HepG2 (cell line): Measurements from ENCODE around the gene CLRN2. TPM values are rescaled to one million over a fixed set of nuclear protein-coding genes. Genes with fewer than 3 reads are reported as not detected.
A peak's percentile ranks its signal among the peaks of the same experiment; 100 is the strongest.

Source experiments
- CBX1 ChIP-seq: IDR thresholded peaks from one replicate; pipeline ENCODE4 v1.6.1; 2016; ENCODE audit warnings: antibody characterized with exemption, low read depth
- CEBPB ChIP-seq: IDR thresholded peaks from 2 replicates; pipeline ENCODE4 v1.6.1; 2011; ENCODE audit warnings: low read depth, low read length, improper control_type of control experiment, borderline replicate concordance
- EED ChIP-seq: sonication (generic); formaldehyde crosslinking; IDR thresholded peaks from 2 replicates; pipeline ENCODE4 v1.5.0; 2020; ENCODE audit warnings: mild to moderate bottlenecking, missing genetic modification reagents
- GZF1 ChIP-seq: sonication (generic); formaldehyde crosslinking; IDR thresholded peaks from 2 replicates; pipeline ENCODE4 v1.5.1; 2020; ENCODE audit warnings: mild to moderate bottlenecking, missing genetic modification reagents
- HES4 ChIP-seq: sonication (generic); formaldehyde crosslinking; IDR thresholded peaks from 2 replicates; pipeline ENCODE4 v1.9.0; 2021; ENCODE audit warnings: mild to moderate bottlenecking, missing genetic modification reagents, borderline replicate concordance
- KLF16 ChIP-seq, 2 experiments: sonication (generic) in 1 of 2; formaldehyde crosslinking in 1 of 2; IDR thresholded peaks; 2 replicates each; pipeline versions ENCODE4 v1.6.1 to v1.8.0; 2016 to 2023; ENCODE audit warnings: missing genetic modification reagents in 2 of 2, missing compliant biosample characterization in 1 of 2
- MAFF ChIP-seq: IDR thresholded peaks from 2 replicates; pipeline ENCODE4 v1.6.1; 2011; ENCODE audit warnings: low read depth, low read length, improper control_type of control experiment
- MBD4 ChIP-seq: IDR thresholded peaks from 2 replicates; pipeline ENCODE4 v1.6.1; 2012; ENCODE audit warnings: low read length, inconsistent platforms, borderline replicate concordance
- PAX8 ChIP-seq: sonication (generic); formaldehyde crosslinking; IDR thresholded peaks from 2 replicates; pipeline ENCODE4 v1.8.0; 2022; ENCODE audit warnings: mild to moderate bottlenecking, missing genetic modification reagents, borderline replicate concordance
- POLR2A ChIP-seq, 2 experiments: IDR thresholded peaks; 2 replicates each; pipeline ENCODE4 v1.6.1; 2011; ENCODE audit warnings: low read depth in 2 of 2, low read length in 2 of 2, mild to moderate bottlenecking in 1 of 2, moderate library complexity in 1 of 2; ENCODE audit not compliant: insufficient read depth in 1 of 2
- RAD51 ChIP-seq: fragments of 450-650 bp; IDR thresholded peaks from 2 replicates; pipeline ENCODE4 v1.6.1; 2016; ENCODE audit warnings: borderline replicate concordance
- REXO4 ChIP-seq: sonication (generic); formaldehyde crosslinking; IDR thresholded peaks from 2 replicates; pipeline ENCODE4 v1.8.0; 2022; ENCODE audit warnings: missing genetic modification reagents, mild to moderate bottlenecking, borderline replicate concordance
- SMAD9 ChIP-seq: sonication (generic); formaldehyde crosslinking; IDR thresholded peaks from 2 replicates; pipeline ENCODE4 v1.5.1; 2020; ENCODE audit warnings: mild to moderate bottlenecking, missing genetic modification reagents
- SNRNP70 ChIP-seq: fragments of 200-400 bp; formaldehyde crosslinking; IDR thresholded peaks from 2 replicates; pipeline ENCODE4 v1.6.1; 2017; ENCODE audit warnings: mild to moderate bottlenecking, low read depth, low read length, moderate library complexity
- SP4 ChIP-seq: sonication (generic); formaldehyde crosslinking; IDR thresholded peaks from 2 replicates; pipeline ENCODE4 v1.8.1; 2023; ENCODE audit warnings: mild to moderate bottlenecking, missing genetic modification reagents
- TARDBP ChIP-seq: sonication (generic); formaldehyde crosslinking; IDR thresholded peaks from 2 replicates; pipeline ENCODE4 v1.8.0; 2022; ENCODE audit warnings: mild to moderate bottlenecking, missing genetic modification reagents
- U2AF1 ChIP-seq: fragments of 200-400 bp; formaldehyde crosslinking; optimal IDR thresholded peaks from 2 replicates; pipeline ENCODE3; 2017; ENCODE audit warnings: mild to moderate bottlenecking, low read depth, low read length
- ZBTB1 ChIP-seq: sonication (generic); formaldehyde crosslinking; IDR thresholded peaks from 2 replicates; pipeline ENCODE4 v1.4.0; 2020; ENCODE audit warnings: missing genetic modification reagents, borderline replicate concordance
- ZNF101 ChIP-seq: sonication (generic); formaldehyde crosslinking; IDR thresholded peaks from 2 replicates; pipeline ENCODE4 v1.4.0; 2020; ENCODE audit warnings: mild to moderate bottlenecking, low read depth, missing genetic modification reagents, borderline replicate concordance
- ZNF432 ChIP-seq: sonication (generic); formaldehyde crosslinking; IDR thresholded peaks from 2 replicates; pipeline ENCODE4 v1.5.0; 2020; ENCODE audit warnings: missing genetic modification reagents, mild to moderate bottlenecking, borderline replicate concordance
- ZNF547 ChIP-seq: sonication (generic); formaldehyde crosslinking; IDR thresholded peaks from 2 replicates; pipeline ENCODE4 v1.5.1; 2020; ENCODE audit warnings: mild to moderate bottlenecking, missing genetic modification reagents
- ZNF687 ChIP-seq: sonication (generic); formaldehyde crosslinking; IDR thresholded peaks from 2 replicates; pipeline ENCODE4 v1.5.1; 2020; ENCODE audit warnings: mild to moderate bottlenecking, missing genetic modification reagents, moderate library complexity
- ZNF749 ChIP-seq: sonication (generic); formaldehyde crosslinking; IDR thresholded peaks from 2 replicates; pipeline ENCODE4 v1.8.0; 2022; ENCODE audit warnings: mild to moderate bottlenecking, missing genetic modification reagents, moderate library complexity, borderline replicate concordance
- ZNF776 ChIP-seq: sonication (generic); formaldehyde crosslinking; IDR thresholded peaks from 2 replicates; pipeline ENCODE4 v1.4.0; 2020; ENCODE audit warnings: mild to moderate bottlenecking, missing genetic modification reagents
- polyA plus RNA-seq, 8 experiments: library from polyadenylated mRNA; depleted of rRNA in 3 of 8; stranded (reverse) in 7 of 8; unstranded in 1 of 8; fragments of >200 nt; fragmentation: Illumina TruSeq in 4 of 8; extraction: Trizol in 4 of 8; gene quantifications; 2 replicates each; pipeline versions ENCODE4 v1.2.1 to v1.2.3, GENCODE V29; 2011 to 2016; ENCODE audit warnings: low read depth in 4 of 8, missing spikeins in 1 of 8, mixed read lengths in 1 of 8; ENCODE audit not compliant: insufficient read depth in 1 of 8
- total RNA-seq, 5 experiments: library from RNA; depleted of rRNA; stranded (reverse); fragments of >200 nt; fragmentation: Illumina TruSeq; extraction: Trizol; gene quantifications; 2 replicates each; pipeline ENCODE4 v1.2.3, GENCODE V29; 2016; ENCODE audit warnings: low read depth in 1 of 5
- TF ChIP-seq, protein P1 (sequence below): sonication (generic); formaldehyde crosslinking; IDR thresholded peaks from 2 replicates; pipeline ENCODE4 v1.9.0; 2021; ENCODE audit warnings: missing genetic modification reagents, borderline replicate concordance
- TF ChIP-seq, protein P2 (sequence below): sonication (generic); formaldehyde crosslinking; IDR thresholded peaks from 2 replicates; pipeline ENCODE4 v1.4.0; 2020; ENCODE audit warnings: low read depth, mild to moderate bottlenecking, missing genetic modification reagents

Gene CLRN2
- total and polyA plus RNA-seq, 2 of the 13 experiments (the other 11 are each of a cell fraction or from before 2014, with no cell fraction given): not detected

DNA sequence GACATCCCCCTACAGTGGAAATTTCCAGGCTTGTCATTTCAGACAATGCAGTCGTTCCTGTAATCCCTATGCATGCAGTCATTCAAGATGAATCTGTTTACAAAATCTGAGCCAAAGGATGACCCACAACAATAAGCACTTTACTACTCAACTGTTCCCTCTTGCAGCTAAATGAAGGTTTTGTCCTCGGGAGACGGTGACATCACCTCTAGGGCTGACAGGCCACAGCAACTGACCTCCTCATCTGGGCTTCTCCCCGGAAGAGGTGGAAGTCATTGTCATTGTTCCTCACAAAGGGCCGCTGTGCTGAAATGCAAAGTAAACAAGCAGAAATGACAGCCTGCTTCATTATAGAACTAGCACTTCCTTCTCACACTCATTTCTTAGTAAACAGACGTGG is 29.2 kb downstream of the CLRN2 start (continued):
- TF ChIP-seq, protein P1, sequence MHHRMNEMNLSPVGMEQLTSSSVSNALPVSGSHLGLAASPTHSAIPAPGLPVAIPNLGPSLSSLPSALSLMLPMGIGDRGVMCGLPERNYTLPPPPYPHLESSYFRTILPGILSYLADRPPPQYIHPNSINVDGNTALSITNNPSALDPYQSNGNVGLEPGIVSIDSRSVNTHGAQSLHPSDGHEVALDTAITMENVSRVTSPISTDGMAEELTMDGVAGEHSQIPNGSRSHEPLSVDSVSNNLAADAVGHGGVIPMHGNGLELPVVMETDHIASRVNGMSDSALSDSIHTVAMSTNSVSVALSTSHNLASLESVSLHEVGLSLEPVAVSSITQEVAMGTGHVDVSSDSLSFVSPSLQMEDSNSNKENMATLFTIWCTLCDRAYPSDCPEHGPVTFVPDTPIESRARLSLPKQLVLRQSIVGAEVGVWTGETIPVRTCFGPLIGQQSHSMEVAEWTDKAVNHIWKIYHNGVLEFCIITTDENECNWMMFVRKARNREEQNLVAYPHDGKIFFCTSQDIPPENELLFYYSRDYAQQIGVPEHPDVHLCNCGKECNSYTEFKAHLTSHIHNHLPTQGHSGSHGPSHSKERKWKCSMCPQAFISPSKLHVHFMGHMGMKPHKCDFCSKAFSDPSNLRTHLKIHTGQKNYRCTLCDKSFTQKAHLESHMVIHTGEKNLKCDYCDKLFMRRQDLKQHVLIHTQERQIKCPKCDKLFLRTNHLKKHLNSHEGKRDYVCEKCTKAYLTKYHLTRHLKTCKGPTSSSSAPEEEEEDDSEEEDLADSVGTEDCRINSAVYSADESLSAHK (CRISPR knock-in tag): no peak
- no peak for TF ChIP-seq RAD51
- peak in 1 of 2 experiments; percentile 68; a peak in 2 of 4 replicates for TF ChIP-seq KLF16 (CRISPR knock-in tag; IDR thresholded peaks at IDR 0.05)
- TF ChIP-seq ZNF749 (CRISPR knock-in tag): no peak
- TF ChIP-seq ZNF776: no peak
- TF ChIP-seq ZNF687: no peak
- TF ChIP-seq REXO4 (CRISPR knock-in tag): no peak
- TF ChIP-seq GZF1: no peak
- TF ChIP-seq HES4: no peak
- peak; percentile 20; the same call in 1 of the 2 replicates for TF ChIP-seq MAFF
- TF ChIP-seq CBX1: no peak
- no peak for TF ChIP-seq ZBTB1 (CRISPR knock-in tag)
- TF ChIP-seq ZNF432 (CRISPR knock-in tag): no peak
- TF ChIP-seq SNRNP70: no peak
- no peak for TF ChIP-seq SP4 (CRISPR knock-in tag)
- no peak for TF ChIP-seq ZNF547 (CRISPR knock-in tag)
- no peak for TF ChIP-seq U2AF1
- no peak for TF ChIP-seq PAX8
- no peak for TF ChIP-seq ZNF101 (CRISPR knock-in tag)
- TF ChIP-seq MBD4: no peak
- TF ChIP-seq POLR2A (IDR thresholded peaks at IDR 0.05; ENCODE audit: insufficient read depth in 1 of 2, low read depth in 2 of 2, low read length in 2 of 2): no peak
- TF ChIP-seq TARDBP: 0 out of 2 replicates have a peak, but pooled peaks have one; percentile 66
- no peak for TF ChIP-seq SMAD9 (CRISPR knock-in tag)
- peak; percentile 35; the same call in 1 of the 2 replicates for TF ChIP-seq CEBPB
- TF ChIP-seq EED (CRISPR knock-in tag): no peak
- TF ChIP-seq, protein P2, sequence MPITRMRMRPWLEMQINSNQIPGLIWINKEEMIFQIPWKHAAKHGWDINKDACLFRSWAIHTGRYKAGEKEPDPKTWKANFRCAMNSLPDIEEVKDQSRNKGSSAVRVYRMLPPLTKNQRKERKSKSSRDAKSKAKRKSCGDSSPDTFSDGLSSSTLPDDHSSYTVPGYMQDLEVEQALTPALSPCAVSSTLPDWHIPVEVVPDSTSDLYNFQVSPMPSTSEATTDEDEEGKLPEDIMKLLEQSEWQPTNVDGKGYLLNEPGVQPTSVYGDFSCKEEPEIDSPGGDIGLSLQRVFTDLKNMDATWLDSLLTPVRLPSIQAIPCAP (CRISPR knock-in tag): no peak
